Suprapubic skin (tissue), 3 donors: ENCODE data around the gene XXYLT1.

Experiments
- CTCF ChIP-seq, 2 donors: fragments of 200-600 bp in 1 of 2; fragments of 450-650 bp in 1 of 2; sonication (generic) in 1 of 2; IDR thresholded peaks; one replicate each; pipeline ENCODE4 v1.5.1; 2016 to 2019; ENCODE audit warnings: antibody characterized with exemption in 2 of 2, mild to moderate bottlenecking in 1 of 2, moderate library complexity in 1 of 2
- POLR2A ChIP-seq, 2 donors: fragments of 450-650 bp; IDR thresholded peaks; one replicate each; pipeline ENCODE4 v1.6.1; 2017; ENCODE audit warnings: antibody characterized with exemption in 2 of 2, mild to moderate bottlenecking in 2 of 2, moderate library complexity in 2 of 2

- no peak for TF ChIP-seq CTCF (IDR thresholded peaks at IDR 0.05)
- TF ChIP-seq POLR2A (IDR thresholded peaks at IDR 0.05): no peak
These were observed 240.1 kb downstream of the XXYLT1 start for GRCh38 chr3:195030791-195031321.
